ENCODE results near the gene MSANTD2.
A peak's percentile ranks its signal among the peaks of the same experiment; 100 is the strongest.

DNA sequence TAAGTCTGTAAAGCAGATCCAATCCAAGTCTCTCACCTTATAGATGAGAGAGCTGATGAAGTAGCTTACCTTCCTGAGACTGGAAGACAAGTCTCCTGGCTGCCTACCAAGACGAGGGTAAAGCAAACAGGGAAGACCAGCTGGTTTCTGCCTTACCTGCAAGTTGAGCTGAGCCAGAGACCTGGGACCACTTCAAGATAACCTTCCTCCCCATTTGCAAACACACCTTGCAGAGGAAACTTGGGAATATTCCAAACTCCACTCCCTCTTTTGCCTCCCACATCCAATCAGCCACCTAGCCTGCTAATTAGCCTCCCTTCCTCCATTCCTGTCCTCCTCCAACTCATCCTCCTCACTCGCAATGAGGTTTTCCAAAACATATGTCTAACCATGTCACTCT, 41.6 kb upstream of the MSANTD2 start:
- TF ChIP-seq ZNF114 (CRISPR knock-in tag; IDR thresholded peaks at IDR 0.05) = no peak
- TF ChIP-seq POLR2AphosphoS5 (IDR thresholded peaks at IDR 0.05; ENCODE audit: low read depth) = no peak
- TF ChIP-seq, protein P1, sequence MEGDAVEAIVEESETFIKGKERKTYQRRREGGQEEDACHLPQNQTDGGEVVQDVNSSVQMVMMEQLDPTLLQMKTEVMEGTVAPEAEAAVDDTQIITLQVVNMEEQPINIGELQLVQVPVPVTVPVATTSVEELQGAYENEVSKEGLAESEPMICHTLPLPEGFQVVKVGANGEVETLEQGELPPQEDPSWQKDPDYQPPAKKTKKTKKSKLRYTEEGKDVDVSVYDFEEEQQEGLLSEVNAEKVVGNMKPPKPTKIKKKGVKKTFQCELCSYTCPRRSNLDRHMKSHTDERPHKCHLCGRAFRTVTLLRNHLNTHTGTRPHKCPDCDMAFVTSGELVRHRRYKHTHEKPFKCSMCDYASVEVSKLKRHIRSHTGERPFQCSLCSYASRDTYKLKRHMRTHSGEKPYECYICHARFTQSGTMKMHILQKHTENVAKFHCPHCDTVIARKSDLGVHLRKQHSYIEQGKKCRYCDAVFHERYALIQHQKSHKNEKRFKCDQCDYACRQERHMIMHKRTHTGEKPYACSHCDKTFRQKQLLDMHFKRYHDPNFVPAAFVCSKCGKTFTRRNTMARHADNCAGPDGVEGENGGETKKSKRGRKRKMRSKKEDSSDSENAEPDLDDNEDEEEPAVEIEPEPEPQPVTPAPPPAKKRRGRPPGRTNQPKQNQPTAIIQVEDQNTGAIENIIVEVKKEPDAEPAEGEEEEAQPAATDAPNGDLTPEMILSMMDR (conservative IDR thresholded peaks at IDR 0.05; ENCODE audit: low read depth in 2 of 2) = no peak
- TF ChIP-seq EZH2phosphoT487 (IDR thresholded peaks at IDR 0.05; ENCODE audit: unreplicated experiment) = no peak
- TF ChIP-seq, protein P2, sequence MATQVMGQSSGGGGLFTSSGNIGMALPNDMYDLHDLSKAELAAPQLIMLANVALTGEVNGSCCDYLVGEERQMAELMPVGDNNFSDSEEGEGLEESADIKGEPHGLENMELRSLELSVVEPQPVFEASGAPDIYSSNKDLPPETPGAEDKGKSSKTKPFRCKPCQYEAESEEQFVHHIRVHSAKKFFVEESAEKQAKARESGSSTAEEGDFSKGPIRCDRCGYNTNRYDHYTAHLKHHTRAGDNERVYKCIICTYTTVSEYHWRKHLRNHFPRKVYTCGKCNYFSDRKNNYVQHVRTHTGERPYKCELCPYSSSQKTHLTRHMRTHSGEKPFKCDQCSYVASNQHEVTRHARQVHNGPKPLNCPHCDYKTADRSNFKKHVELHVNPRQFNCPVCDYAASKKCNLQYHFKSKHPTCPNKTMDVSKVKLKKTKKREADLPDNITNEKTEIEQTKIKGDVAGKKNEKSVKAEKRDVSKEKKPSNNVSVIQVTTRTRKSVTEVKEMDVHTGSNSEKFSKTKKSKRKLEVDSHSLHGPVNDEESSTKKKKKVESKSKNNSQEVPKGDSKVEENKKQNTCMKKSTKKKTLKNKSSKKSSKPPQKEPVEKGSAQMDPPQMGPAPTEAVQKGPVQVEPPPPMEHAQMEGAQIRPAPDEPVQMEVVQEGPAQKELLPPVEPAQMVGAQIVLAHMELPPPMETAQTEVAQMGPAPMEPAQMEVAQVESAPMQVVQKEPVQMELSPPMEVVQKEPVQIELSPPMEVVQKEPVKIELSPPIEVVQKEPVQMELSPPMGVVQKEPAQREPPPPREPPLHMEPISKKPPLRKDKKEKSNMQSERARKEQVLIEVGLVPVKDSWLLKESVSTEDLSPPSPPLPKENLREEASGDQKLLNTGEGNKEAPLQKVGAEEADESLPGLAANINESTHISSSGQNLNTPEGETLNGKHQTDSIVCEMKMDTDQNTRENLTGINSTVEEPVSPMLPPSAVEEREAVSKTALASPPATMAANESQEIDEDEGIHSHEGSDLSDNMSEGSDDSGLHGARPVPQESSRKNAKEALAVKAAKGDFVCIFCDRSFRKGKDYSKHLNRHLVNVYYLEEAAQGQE (IDR thresholded peaks at IDR 0.05; ENCODE audit: unreplicated experiment) = no peak
- peak; percentile 33 for TF ChIP-seq EZH2 (IDR thresholded peaks at IDR 0.05; ENCODE audit: low read depth, unreplicated experiment)
